Vagina (tissue), 2 donors: ENCODE measurements around the gene DIP2A.

Experiments
- POLR2A ChIP-seq, 2 donors: fragments of 450-650 bp; IDR thresholded peaks; one replicate each; pipeline ENCODE4 v1.6.1; 2017; ENCODE audit warnings: antibody characterized with exemption in 2 of 2, mild to moderate bottlenecking in 2 of 2, moderate library complexity in 2 of 2
- POLR2AphosphoS5 ChIP-seq, 2 donors: sonication (generic); formaldehyde crosslinking; IDR thresholded peaks; one replicate each; pipeline ENCODE4 v1.9.0; 2017; ENCODE audit warnings: antibody characterized with exemption in 2 of 2, mild to moderate bottlenecking in 2 of 2, low read depth in 1 of 2; ENCODE audit not compliant: insufficient read depth in 1 of 2
- TF ChIP-seq, protein P1 (sequence below), 3 experiments: fragments of 450-650 bp in 2 of 3; fragments of 200-600 bp in 1 of 3; sonication (generic) in 1 of 3; IDR thresholded peaks; one replicate each; pipeline ENCODE4 v1.5.1; 2017 to 2019; ENCODE audit warnings: antibody characterized with exemption in 3 of 3, mild to moderate bottlenecking in 2 of 3, moderate library complexity in 2 of 3

DNA sequence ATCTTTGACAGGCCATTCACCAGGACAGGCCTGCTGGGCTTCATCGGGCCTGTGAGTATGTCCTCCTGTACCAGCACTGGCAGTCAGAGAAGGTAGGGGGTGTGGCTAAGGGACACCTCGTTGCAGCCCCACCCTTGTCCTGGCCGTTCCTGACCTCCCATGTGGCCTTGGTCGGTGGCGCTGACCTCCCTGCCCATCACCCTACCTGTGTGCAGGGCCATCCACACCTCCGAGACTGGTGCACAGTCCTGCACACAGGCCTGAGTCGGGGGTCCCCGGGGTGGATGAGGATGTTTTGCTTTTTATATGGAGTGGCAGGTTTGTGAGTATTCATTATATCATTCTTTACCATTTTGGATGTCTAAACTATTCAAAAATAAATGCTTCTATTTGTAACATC, 87.2 kb downstream of the DIP2A start:
- TF ChIP-seq, protein P1, sequence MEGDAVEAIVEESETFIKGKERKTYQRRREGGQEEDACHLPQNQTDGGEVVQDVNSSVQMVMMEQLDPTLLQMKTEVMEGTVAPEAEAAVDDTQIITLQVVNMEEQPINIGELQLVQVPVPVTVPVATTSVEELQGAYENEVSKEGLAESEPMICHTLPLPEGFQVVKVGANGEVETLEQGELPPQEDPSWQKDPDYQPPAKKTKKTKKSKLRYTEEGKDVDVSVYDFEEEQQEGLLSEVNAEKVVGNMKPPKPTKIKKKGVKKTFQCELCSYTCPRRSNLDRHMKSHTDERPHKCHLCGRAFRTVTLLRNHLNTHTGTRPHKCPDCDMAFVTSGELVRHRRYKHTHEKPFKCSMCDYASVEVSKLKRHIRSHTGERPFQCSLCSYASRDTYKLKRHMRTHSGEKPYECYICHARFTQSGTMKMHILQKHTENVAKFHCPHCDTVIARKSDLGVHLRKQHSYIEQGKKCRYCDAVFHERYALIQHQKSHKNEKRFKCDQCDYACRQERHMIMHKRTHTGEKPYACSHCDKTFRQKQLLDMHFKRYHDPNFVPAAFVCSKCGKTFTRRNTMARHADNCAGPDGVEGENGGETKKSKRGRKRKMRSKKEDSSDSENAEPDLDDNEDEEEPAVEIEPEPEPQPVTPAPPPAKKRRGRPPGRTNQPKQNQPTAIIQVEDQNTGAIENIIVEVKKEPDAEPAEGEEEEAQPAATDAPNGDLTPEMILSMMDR (IDR thresholded peaks at IDR 0.05): no peak
- TF ChIP-seq POLR2A (IDR thresholded peaks at IDR 0.05) (no peak), POLR2AphosphoS5 (IDR thresholded peaks at IDR 0.05; ENCODE audit: insufficient read depth in 1 of 2, low read depth in 1 of 2) (no peak)
